Measurements from ENCODE around the gene NDUFS8. TPM values are rescaled to one million over a fixed set of nuclear protein-coding genes. Genes with fewer than 3 reads are reported as not detected.

The NDUFS8 gene
- total RNA-seq, 5 donors from 2014 or later (not counting 1 experiment from before 2014, with no cell fraction given) = 76.9 to 102 (median 91.1) TPM

- Histone ChIP-seq H3K4me3 (ENCODE audit: control insufficient read depth in 1 of 2, extremely low read depth in 1 of 2, low read length in 1 of 2) (peak overlapping the region; percentile 62 to 84), H3K36me3 (ENCODE audit: control insufficient read depth in 2 of 2, extremely low read depth in 1 of 2, insufficient read depth in 1 of 2, low read length in 1 of 2) (peaks cover 8 to 24% of the 10 kb centered on the region in 2 donors), H3K4me1 (ENCODE audit: control insufficient read depth in 1 of 2, extremely low read depth in 1 of 2, insufficient read depth in 2 of 2, low read length in 2 of 2) (peaks cover 4 to 40% of the 10 kb centered on the region in 2 experiments), H3K9me3 (no peaks in the 10 kb centered on the region), H3K27ac (ENCODE audit: low read length) (peak overlapping the region; percentile 76), H3K27me3 (replicated peaks in 1 of 2; ENCODE audit: control insufficient read depth in 2 of 2, extremely low read depth in 1 of 2, insufficient read depth in 2 of 2, low read length in 1 of 2) (no peaks in the 10 kb centered on the region)
- Mint-ChIP-seq H3K4me1 (peaks cover 19 to 35% (median 29%) of the 10 kb centered on the region in 3 donors), H3K4me3 (peak overlapping the region; percentile 91 to 96 (median 95)), H3K27me3 (no peaks in the 10 kb centered on the region), H3K36me3 (peaks cover 3% of the 10 kb centered on the region), H3K9me3 (no peaks in the 10 kb centered on the region), H3K27ac (peak overlapping the region; percentile 89 to 94)
- ATAC-seq (replicated peaks in 1 of 4) = peak in 2 of 4 experiments; percentile 2 to 3
- peak in 3 of 35 experiments; percentile 12 to 46 (median 15) for DNase-seq
- ChIA-PET POLR2A (interaction anchor here in 1 of 2 donors (0.5 kb wide), 1 partner anchor 346 kb away, joined by 3 read pairs; no protein-coding TSS in a partner anchor), CTCF (no interaction called here)
- WGBS (ENCODE audit: insufficient coverage) = 11% methylated on average over 5 of the region's 10 CpGs
These were observed 623 bp downstream of the NDUFS8 start for GRCh38 chr11:68031144-68031464.

DNA sequence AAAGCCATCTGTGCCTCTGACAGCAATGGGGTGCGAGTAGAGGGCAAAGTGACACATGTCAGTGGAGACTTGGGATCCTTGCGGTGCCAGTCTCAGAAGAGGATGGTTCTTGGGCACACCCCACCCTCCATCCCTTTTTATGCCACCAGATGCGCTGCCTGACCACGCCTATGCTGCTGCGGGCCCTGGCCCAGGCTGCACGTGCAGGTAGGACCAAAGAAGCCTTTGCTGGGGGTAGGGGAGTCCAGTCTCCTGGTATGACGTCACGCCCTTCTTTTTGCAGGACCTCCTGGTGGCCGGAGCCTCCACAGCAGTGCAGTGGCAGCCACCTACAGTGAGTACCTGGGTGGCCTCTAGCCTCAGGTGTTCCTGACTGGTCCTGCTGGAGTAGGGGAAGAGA is 1.5 kb downstream of the NDUFS8 start:
- WGBS (ENCODE audit: insufficient coverage) = 83% methylated on average over 2 of the region's 9 CpGs
- Histone ChIP-seq H3K9me3 (no peaks in the 10 kb centered on the region), H3K4me1 (ENCODE audit: control insufficient read depth in 1 of 2, extremely low read depth in 1 of 2, insufficient read depth in 2 of 2, low read length in 2 of 2) (peaks cover 4 to 49% of the 10 kb centered on the region in 2 experiments), H3K36me3 (ENCODE audit: control insufficient read depth in 2 of 2, extremely low read depth in 1 of 2, insufficient read depth in 1 of 2, low read length in 1 of 2) (peaks cover 8 to 24% of the 10 kb centered on the region in 2 donors), H3K27me3 (replicated peaks in 1 of 2; ENCODE audit: control insufficient read depth in 2 of 2, extremely low read depth in 1 of 2, insufficient read depth in 2 of 2, low read length in 1 of 2) (no peaks in the 10 kb centered on the region), H3K27ac (ENCODE audit: low read length) (no peak overlapping the region), H3K4me3 (ENCODE audit: control insufficient read depth in 1 of 2, extremely low read depth in 1 of 2, low read length in 1 of 2) (no peak overlapping the region)
- POLR2A ChIA-PET = no interaction called here
- H3K9me3 Mint-ChIP-seq = no peaks in the 10 kb centered on the region
- H3K36me3 Mint-ChIP-seq = peaks cover 3% of the 10 kb centered on the region
- H3K27ac Mint-ChIP-seq = peak overlapping the region; percentile 72 to 89
- H3K4me1 Mint-ChIP-seq = peaks cover 23 to 43% (median 32%) of the 10 kb centered on the region in 3 donors
- ATAC-seq (replicated peaks in 1 of 4) = no peak
- no peaks in the 10 kb centered on the region for H3K27me3 Mint-ChIP-seq
- CTCF ChIA-PET = no interaction called here
- H3K4me3 Mint-ChIP-seq = peak overlapping the region; percentile 91 to 96 (median 95)
- no peak for DNase-seq

DNA sequence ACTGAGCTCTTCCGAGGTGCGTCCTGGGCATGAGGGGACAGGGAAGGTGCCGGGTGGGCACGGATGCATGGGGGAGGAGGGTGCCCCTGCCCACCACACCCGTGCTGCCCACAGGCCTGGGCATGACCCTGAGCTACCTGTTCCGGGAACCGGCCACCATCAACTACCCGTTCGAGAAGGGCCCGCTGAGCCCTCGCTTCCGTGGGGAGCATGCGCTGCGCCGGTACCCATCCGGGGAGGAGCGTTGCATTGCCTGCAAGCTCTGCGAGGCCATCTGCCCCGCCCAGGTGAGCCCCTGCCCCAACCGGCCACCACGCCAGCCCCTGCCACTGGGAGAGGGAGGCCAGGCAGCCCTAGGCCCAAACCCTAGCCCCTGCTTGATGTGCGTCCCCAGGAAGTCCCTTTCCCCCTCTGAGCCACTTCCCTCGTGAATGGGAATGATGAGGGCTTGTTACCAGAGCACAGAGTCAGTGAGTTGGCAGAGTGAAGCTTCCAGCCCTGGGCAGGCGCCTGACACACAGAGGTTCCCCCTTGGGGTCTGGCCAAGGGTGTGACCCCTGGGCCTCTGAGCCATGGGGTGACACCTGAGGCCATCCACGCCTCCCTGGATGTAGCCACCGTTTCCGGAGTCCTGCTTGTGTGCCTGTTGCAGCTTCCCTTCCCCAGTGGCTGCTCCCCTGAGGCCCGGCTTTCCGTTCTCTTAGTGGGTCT is 2.7 kb downstream of the NDUFS8 start:
- no peaks in the 10 kb centered on the region for H3K9me3 ChIP-seq
- DNase-seq (no peak), ATAC-seq (replicated peaks in 1 of 4) (no peak)
- H3K27me3 Mint-ChIP-seq = no peaks in the 10 kb centered on the region
- ChIA-PET POLR2A (interaction anchor here in 1 of 2 donors (0.6 kb wide), 1 partner anchor 426 kb away, joined by 3 read pairs; no protein-coding TSS in a partner anchor), CTCF (no interaction called here)
- H3K4me1 Mint-ChIP-seq = peaks cover 28 to 51% (median 38%) of the 10 kb centered on the region in 3 donors
- H3K36me3 ChIP-seq (ENCODE audit: control insufficient read depth in 2 of 2, extremely low read depth in 1 of 2, insufficient read depth in 1 of 2, low read length in 1 of 2) = peaks cover 8 to 24% of the 10 kb centered on the region in 2 donors
- no peak overlapping the region for H3K27ac Mint-ChIP-seq
- H3K9me3 Mint-ChIP-seq = no peaks in the 10 kb centered on the region
- WGBS (ENCODE audit: insufficient coverage) = 97% methylated on average over 25 of the region's 29 CpGs
- no peaks in the 10 kb centered on the region for H3K27me3 ChIP-seq (replicated peaks in 1 of 2; ENCODE audit: control insufficient read depth in 2 of 2, extremely low read depth in 1 of 2, insufficient read depth in 2 of 2, low read length in 1 of 2)
- peak overlapping the region in 1 of 3 donors; percentile 33 for H3K4me3 Mint-ChIP-seq
- no peak overlapping the region for H3K27ac ChIP-seq (ENCODE audit: low read length)
- H3K4me1 ChIP-seq (ENCODE audit: control insufficient read depth in 1 of 2, extremely low read depth in 1 of 2, insufficient read depth in 2 of 2, low read length in 2 of 2) = peaks cover 4 to 61% of the 10 kb centered on the region in 2 experiments
- H3K36me3 Mint-ChIP-seq = peaks cover 3% of the 10 kb centered on the region
- no peak overlapping the region for H3K4me3 ChIP-seq (ENCODE audit: control insufficient read depth in 1 of 2, extremely low read depth in 1 of 2, low read length in 1 of 2)

DNA sequence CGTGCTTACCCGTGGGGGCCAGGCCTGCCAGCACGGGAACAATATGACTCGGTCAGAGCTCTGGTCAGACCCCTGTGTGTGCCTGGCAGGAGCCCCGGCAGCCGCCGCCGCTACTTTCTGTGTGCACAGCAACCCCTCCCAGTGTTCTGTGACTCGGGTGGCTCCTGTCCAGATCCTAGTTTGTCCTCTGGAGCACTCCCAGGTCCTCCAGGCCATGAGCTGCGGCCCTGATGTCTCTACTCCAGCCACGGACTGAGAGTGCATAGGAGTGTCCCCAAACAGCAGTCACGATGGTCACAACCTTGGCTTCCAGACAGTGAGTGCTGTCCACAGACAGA is 3.2 kb downstream of the NDUFS8 start:
- 97% methylated on average over 11 of the region's 12 CpGs for WGBS (ENCODE audit: insufficient coverage)
- Mint-ChIP-seq H3K9me3 (no peaks in the 10 kb centered on the region), H3K36me3 (peaks cover 3% of the 10 kb centered on the region), H3K27ac (no peak overlapping the region), H3K4me3 (peak overlapping the region in 1 of 3 donors; percentile 33), H3K27me3 (no peaks in the 10 kb centered on the region), H3K4me1 (peaks cover 28 to 50% (median 38%) of the 10 kb centered on the region in 3 donors)
- ChIA-PET POLR2A (no interaction called here), CTCF (no interaction called here)
- Histone ChIP-seq H3K27ac (ENCODE audit: low read length) (no peak overlapping the region), H3K27me3 (replicated peaks in 1 of 2; ENCODE audit: control insufficient read depth in 2 of 2, extremely low read depth in 1 of 2, insufficient read depth in 2 of 2, low read length in 1 of 2) (no peaks in the 10 kb centered on the region), H3K9me3 (no peaks in the 10 kb centered on the region), H3K36me3 (ENCODE audit: control insufficient read depth in 2 of 2, extremely low read depth in 1 of 2, insufficient read depth in 1 of 2, low read length in 1 of 2) (peaks cover 8 to 24% of the 10 kb centered on the region in 2 donors), H3K4me3 (ENCODE audit: control insufficient read depth in 1 of 2, extremely low read depth in 1 of 2, low read length in 1 of 2) (no peak overlapping the region), H3K4me1 (ENCODE audit: control insufficient read depth in 1 of 2, extremely low read depth in 1 of 2, insufficient read depth in 2 of 2, low read length in 2 of 2) (peaks cover 6 to 66% of the 10 kb centered on the region in 2 experiments)
- DNase-seq = no peak
- ATAC-seq (replicated peaks in 1 of 4) = no peak

DNA sequence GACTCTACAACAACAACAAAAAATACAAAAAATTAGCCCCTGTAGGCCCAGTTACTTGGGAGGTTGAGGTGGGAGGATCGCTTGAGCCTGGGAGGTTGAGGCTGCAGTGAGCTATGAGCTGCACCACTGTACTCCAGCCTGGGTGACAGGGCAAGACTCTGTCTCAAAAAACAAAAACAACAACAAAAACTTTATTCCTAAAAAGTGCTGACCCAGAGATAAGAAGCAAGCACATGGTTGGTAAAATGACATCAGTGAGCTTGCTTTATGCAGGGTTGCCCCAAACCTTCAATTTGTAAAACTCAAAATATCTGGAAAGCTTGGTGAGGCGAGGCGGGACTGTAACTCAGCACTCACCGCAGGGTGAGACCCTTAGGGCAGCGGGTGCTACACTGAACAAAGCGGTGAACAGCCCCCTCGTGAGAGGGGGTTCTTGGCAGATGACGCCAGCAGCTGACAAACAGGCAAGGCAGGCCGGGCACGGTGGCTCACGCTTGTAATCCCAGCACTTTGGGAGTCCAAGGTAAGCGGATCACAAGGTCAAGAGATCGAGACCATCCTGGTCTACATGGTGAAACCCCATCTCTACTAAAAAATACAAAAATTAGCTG is 4.9 kb downstream of the NDUFS8 start:
- Mint-ChIP-seq H3K36me3 (peaks cover 3% of the 10 kb centered on the region), H3K4me1 (peaks cover 24 to 45% (median 28%) of the 10 kb centered on the region in 3 donors), H3K9me3 (no peaks in the 10 kb centered on the region), H3K27me3 (no peaks in the 10 kb centered on the region), H3K27ac (peak overlapping the region in 1 of 2 donors; percentile 66), H3K4me3 (no peak overlapping the region)
- Histone ChIP-seq H3K4me3 (ENCODE audit: control insufficient read depth in 1 of 2, extremely low read depth in 1 of 2, low read length in 1 of 2) (no peak overlapping the region), H3K27ac (ENCODE audit: low read length) (no peak overlapping the region), H3K27me3 (replicated peaks in 1 of 2; ENCODE audit: control insufficient read depth in 2 of 2, extremely low read depth in 1 of 2, insufficient read depth in 2 of 2, low read length in 1 of 2) (no peaks in the 10 kb centered on the region), H3K9me3 (no peaks in the 10 kb centered on the region), H3K4me1 (ENCODE audit: control insufficient read depth in 1 of 2, extremely low read depth in 1 of 2, insufficient read depth in 2 of 2, low read length in 2 of 2) (peaks cover 8 to 74% of the 10 kb centered on the region in 2 experiments), H3K36me3 (ENCODE audit: control insufficient read depth in 2 of 2, extremely low read depth in 1 of 2, insufficient read depth in 1 of 2, low read length in 1 of 2) (peaks cover 8 to 24% of the 10 kb centered on the region in 2 donors)
- no peak for ATAC-seq (replicated peaks in 1 of 4)
- over 99% methylated on average over 7 of the region's 13 CpGs for WGBS (ENCODE audit: insufficient coverage)
- no peak for DNase-seq
- POLR2A ChIA-PET = no interaction called here
- CTCF ChIA-PET = interaction anchor here in 1 of 2 donors (0.7 kb wide), 1 partner anchor 17 kb away, joined by 6 read pairs; no protein-coding TSS in a partner anchor

DNA sequence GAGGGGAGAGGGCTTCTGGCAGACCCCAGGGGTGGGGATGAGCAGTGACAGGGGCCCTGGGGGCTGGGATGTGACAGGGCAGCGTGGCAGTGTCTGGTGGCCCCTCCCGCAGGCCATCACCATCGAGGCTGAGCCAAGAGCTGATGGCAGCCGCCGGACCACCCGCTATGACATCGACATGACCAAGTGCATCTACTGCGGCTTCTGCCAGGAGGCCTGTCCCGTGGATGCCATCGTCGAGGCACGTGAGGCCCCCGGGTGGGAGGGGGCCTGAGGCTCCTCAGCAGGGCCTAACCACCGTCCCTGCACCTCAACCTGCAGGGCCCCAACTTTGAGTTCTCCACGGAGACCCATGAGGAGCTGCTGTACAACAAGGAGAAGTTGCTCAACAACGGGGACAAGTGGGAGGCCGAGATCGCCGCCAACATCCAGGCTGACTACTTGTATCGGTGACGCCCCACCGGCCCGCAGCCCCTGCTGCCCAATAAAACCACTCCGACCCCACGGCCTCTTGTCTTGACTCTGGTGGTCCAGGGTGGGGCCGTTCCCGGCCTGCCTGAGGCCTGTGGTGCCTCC is 5.7 kb downstream of the NDUFS8 start:
- no peaks in the 10 kb centered on the region for H3K27me3 Mint-ChIP-seq
- peaks cover 3% of the 10 kb centered on the region for H3K36me3 Mint-ChIP-seq
- H3K4me1 Mint-ChIP-seq = peaks cover 24 to 43% (median 28%) of the 10 kb centered on the region in 3 donors
- 90% methylated on average over 26 of the region's 27 CpGs for WGBS (ENCODE audit: insufficient coverage)
- H3K9me3 Mint-ChIP-seq = no peaks in the 10 kb centered on the region
- H3K4me3 Mint-ChIP-seq = no peak overlapping the region
- no peaks in the 10 kb centered on the region for H3K27me3 ChIP-seq (replicated peaks in 1 of 2; ENCODE audit: control insufficient read depth in 2 of 2, extremely low read depth in 1 of 2, insufficient read depth in 2 of 2, low read length in 1 of 2)
- H3K4me1 ChIP-seq (ENCODE audit: control insufficient read depth in 1 of 2, extremely low read depth in 1 of 2, insufficient read depth in 2 of 2, low read length in 2 of 2) = peaks cover 7 to 77% of the 10 kb centered on the region in 2 experiments
- ATAC-seq (replicated peaks in 1 of 4) (no peak), DNase-seq (no peak)
- no peak overlapping the region for H3K4me3 ChIP-seq (ENCODE audit: control insufficient read depth in 1 of 2, extremely low read depth in 1 of 2, low read length in 1 of 2)
- ChIA-PET POLR2A (no interaction called here), CTCF (no interaction called here)
- peak overlapping the region; percentile 74 for H3K27ac ChIP-seq (ENCODE audit: low read length)
- peak overlapping the region; percentile 74 to 93 for H3K27ac Mint-ChIP-seq
- H3K36me3 ChIP-seq (ENCODE audit: control insufficient read depth in 2 of 2, extremely low read depth in 1 of 2, insufficient read depth in 1 of 2, low read length in 1 of 2) = peaks cover 8 to 24% of the 10 kb centered on the region in 2 donors
- H3K9me3 ChIP-seq = no peaks in the 10 kb centered on the region
